AG09309 (cell line): ENCODE results near the gene MBD5.

Experiments used
- DNase-seq: peaks from one replicate; pipeline ENCODE4 v3.0.0-alpha.2; 2010; ENCODE audit warnings: low read depth
- H3K4me3 ChIP-seq: 2 replicates; pipeline ENCODE4 v1.5.1; 2011; ENCODE audit warnings: mild to moderate bottlenecking, low read depth, low read length, moderate library complexity; ENCODE audit not compliant: control insufficient read depth
- CTCF ChIP-seq: IDR thresholded peaks from 2 replicates; pipeline ENCODE4 v1.5.1; 2011; ENCODE audit warnings: mild to moderate bottlenecking, low read depth, low read length, inconsistent platforms; ENCODE audit not compliant: insufficient read depth, control insufficient read depth; ENCODE audit errors: missing control alignments

Gene MBD5

DNA sequence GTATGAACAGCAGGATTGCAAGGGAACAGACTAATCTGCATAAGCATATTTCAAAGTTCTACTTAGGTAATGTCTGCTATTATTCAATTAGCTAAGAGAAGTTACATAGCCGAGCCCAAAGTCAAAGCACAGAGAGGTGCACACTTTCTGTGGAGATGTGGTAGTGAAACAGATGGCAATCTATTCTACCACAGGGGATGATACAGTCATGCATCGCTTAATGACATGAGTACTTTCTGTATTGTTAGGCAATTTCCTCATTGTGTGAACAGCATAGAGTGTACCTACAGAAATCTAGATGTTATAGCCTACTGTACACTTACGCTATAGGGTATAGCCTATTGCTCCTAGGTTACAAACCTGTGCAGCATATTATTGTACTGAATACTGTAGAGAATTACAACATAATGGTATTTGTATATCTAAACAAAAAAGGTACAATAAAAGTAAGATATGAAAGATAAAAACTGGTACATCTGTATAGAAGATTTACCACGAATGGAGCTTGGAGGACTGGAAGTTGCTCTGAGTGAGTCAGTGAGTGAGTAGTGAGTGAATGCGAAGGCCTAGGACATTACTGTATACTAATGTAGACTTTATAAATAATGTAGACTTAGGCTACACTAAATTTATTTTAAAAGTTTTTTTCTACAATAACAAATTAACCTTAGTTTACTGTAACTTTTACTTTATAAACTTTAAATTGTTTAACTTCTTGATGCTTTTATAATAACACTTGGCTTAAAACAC is 197.6 kb downstream of the MBD5 start:
- H3K4me3 ChIP-seq = no peak overlapping the region
- no peak for DNase-seq
- no peak for TF ChIP-seq CTCF

- no peak overlapping the region for H3K4me3 ChIP-seq
- no peak for TF ChIP-seq CTCF
- DNase-seq = no peak
Measured at GRCh38 chr2:148221166-148221565, 200.3 kb downstream of the MBD5 start.

GRCh38 chr2:148221926-148222325 is 201.0 kb downstream of the MBD5 start:
- DNase-seq = no peak
- TF ChIP-seq CTCF = no peak

DNA sequence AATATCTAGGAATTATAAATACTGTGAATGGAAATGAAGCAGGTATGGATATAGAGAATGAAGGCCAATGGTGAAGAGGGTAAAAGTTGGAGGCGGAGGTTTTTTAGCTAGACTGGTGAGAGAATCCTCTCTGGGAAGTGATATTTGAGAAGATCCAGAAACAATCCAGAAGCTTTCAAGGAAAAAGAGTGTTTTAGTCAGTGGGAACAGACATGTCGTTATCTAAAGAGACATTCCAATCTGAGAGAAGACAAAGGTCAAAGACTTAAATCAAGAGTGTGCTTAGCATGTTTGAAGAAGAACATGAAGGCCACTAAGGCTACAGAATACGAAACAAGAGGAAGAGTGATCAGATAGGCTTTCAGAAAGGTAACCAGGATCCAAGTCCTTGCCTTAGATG is 211.0 kb downstream of the MBD5 start:
- TF ChIP-seq CTCF = no peak
- DNase-seq = no peak
- H3K4me3 ChIP-seq = no peak overlapping the region

More at GRCh38 chr2:148221926-148222325, 201.0 kb downstream of the MBD5 start:
- H3K4me3 ChIP-seq = no peak overlapping the region

DNA sequence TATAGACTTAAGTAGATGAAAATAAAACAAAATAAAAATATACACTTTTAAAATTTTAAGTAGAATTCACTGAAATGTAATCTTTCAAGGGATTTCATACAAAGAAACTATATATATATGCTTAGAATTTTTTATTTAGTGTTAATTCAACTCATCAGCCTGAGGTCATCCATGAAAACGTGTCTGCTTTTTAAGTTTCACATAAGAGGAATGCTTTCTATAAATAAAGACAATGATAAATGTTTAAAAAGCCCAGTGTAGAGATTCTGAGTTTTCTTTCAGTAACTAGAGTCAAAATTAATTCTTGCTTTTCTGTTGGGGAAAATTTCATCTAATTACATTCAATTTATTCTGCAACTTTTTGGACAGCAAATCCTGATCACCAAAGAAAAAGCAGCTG is 213.3 kb downstream of the MBD5 start:
- no peak for DNase-seq
- H3K4me3 ChIP-seq = no peak overlapping the region
- TF ChIP-seq CTCF = no peak

- TF ChIP-seq CTCF = no peak
- no peak overlapping the region for H3K4me3 ChIP-seq
- DNase-seq = no peak
Measured at GRCh38 chr2:148237911-148238310, 217.0 kb downstream of the MBD5 start.
